H7 (cell line): ENCODE data around the gene BABAM2. TPM values are rescaled to one million over a fixed set of nuclear protein-coding genes. Genes with fewer than 3 reads are reported as not detected.

Experiments
- DNase-seq: peaks from one replicate; pipeline ENCODE4 v3.0.0; 2012
- H3K27me3 ChIP-seq: 2 replicates; pipeline ENCODE4 v1.6.0; 2011; ENCODE audit warnings: mild to moderate bottlenecking, low read length; ENCODE audit not compliant: control insufficient read depth, insufficient read depth
- H3K36me3 ChIP-seq: replicated peaks from 2 replicates; pipeline ENCODE4 v1.5.1; 2011; ENCODE audit warnings: low read length; ENCODE audit not compliant: control insufficient read depth, insufficient read depth
- H3K4me3 ChIP-seq: 2 replicates; pipeline ENCODE4 v1.5.1; 2011; ENCODE audit warnings: low read depth, mild to moderate bottlenecking, control low read depth, low read length, moderate library complexity; ENCODE audit not compliant: insufficient read depth
- total RNA-seq: library from RNA; depleted of rRNA; stranded (reverse); fragments of >200 nt; shearing (Covaris generic); gene quantifications from 2 replicates; pipeline ENCODE4 v1.2.3, GENCODE V29; 2014; rRNA removed

BABAM2 gene
- total RNA-seq, 1 experiment from 2014 or later: 25.3 TPM

GRCh38 chr2:28381225-28382180, 491.0 kb downstream of the BABAM2 start:
- no peaks in the 10 kb centered on the region for H3K36me3 ChIP-seq
- H3K4me3 ChIP-seq: no peak overlapping the region
- peaks cover 2% of the 10 kb centered on the region for H3K27me3 ChIP-seq
- DNase-seq: peak; percentile 54

GRCh38 chr2:28382755-28383154, 492.2 kb downstream of the BABAM2 start:
- no peaks in the 10 kb centered on the region for H3K36me3 ChIP-seq
- H3K4me3 ChIP-seq: no peak overlapping the region
- peaks cover 2% of the 10 kb centered on the region for H3K27me3 ChIP-seq
- DNase-seq: no peak

- no peak for DNase-seq
- Histone ChIP-seq H3K4me3 (no peak overlapping the region), H3K27me3 (peaks cover 24% of the 10 kb centered on the region), H3K36me3 (no peaks in the 10 kb centered on the region)
Measured at GRCh38 chr2:28387082-28387960, 496.8 kb downstream of the BABAM2 start.

Other genes starting within 250 kb of the BABAM2 start
- 26.6 and 29.3 TPM in 2 replicates for gene SUPT7L, start 227.1 kb upstream of the BABAM2 start, total RNA-seq
- gene SLC4A1AP, start 226.8 kb upstream of the BABAM2 start, total RNA-seq: 22.8 and 30.2 TPM in 2 replicates
- gene MRPL33, start 119.0 kb upstream of the BABAM2 start, total RNA-seq: 76.5 and 81.9 TPM in 2 replicates
- 1.1 and 1.7 TPM in 2 replicates for gene RBKS, start 342 bp upstream of the BABAM2 start, total RNA-seq